GM10266 (cell line): Measurements from ENCODE around the gene SEC14L3.

Experiments
- DNase-seq: peaks from one replicate; pipeline ENCODE4 v3.0.0; 2012; ENCODE audit errors: extremely low spot score
- CTCF ChIP-seq: IDR thresholded peaks from 2 replicates; pipeline ENCODE4 v1.5.1; 2012; ENCODE audit warnings: mild to moderate bottlenecking, low read depth; ENCODE audit not compliant: control insufficient read depth, insufficient read depth; ENCODE audit errors: missing control alignments

Gene SEC14L3

GRCh38 chr22:30433227-30433626, 38.6 kb downstream of the SEC14L3 start:
- DNase-seq, result no peak
- TF ChIP-seq CTCF, result no peak

- DNase-seq, result no peak
- no peak for TF ChIP-seq CTCF
These were observed 39.3 kb downstream of the SEC14L3 start for GRCh38 chr22:30432520-30432919.

- TF ChIP-seq CTCF, result no peak
- DNase-seq, result no peak
These were observed 39.7 kb downstream of the SEC14L3 start for GRCh38 chr22:30432096-30432495.

GRCh38 chr22:30430933-30431332, 40.9 kb downstream of the SEC14L3 start:
- no peak for TF ChIP-seq CTCF
- DNase-seq, result no peak

GRCh38 chr22:30429887-30430286, 41.9 kb downstream of the SEC14L3 start:
- DNase-seq, result no peak
- TF ChIP-seq CTCF, result no peak

GRCh38 chr22:30427871-30428270, 43.9 kb downstream of the SEC14L3 start:
- no peak for DNase-seq
- TF ChIP-seq CTCF, result no peak

- peak; percentile 71 for DNase-seq
- peak; percentile 74 for TF ChIP-seq CTCF
These were observed 45.1 kb downstream of the SEC14L3 start for GRCh38 chr22:30426388-30427353.
